Measurements from ENCODE around the gene STRIP1.

GRCh38 chr1:110056285-110056683 is 21.9 kb downstream of the STRIP1 start:
- TF ChIP-seq POLR2A (IDR thresholded peaks at IDR 0.05; ENCODE audit: low read depth, low read length) (no peak), POLR2AphosphoS5 (IDR thresholded peaks at IDR 0.05; ENCODE audit: low read depth, low read length) (no peak), TAF1 (IDR thresholded peaks at IDR 0.05; ENCODE audit: borderline replicate concordance, low read depth, low read length) (no peak)
